NCI-H128 (cell line): ENCODE results near the gene TANK.
"Not testable (repeated sequence)": the region's sequence is repeated elsewhere in the genome, so short reads cannot be mapped to it uniquely, and the experiment has no call there.

Experiments used
- DNase-seq: peaks from one replicate; lab custom pipeline; 2025; ENCODE audit not compliant: unreplicated experiment; lab: John Stamatoyannopoulos, UW

TANK gene

DNA sequence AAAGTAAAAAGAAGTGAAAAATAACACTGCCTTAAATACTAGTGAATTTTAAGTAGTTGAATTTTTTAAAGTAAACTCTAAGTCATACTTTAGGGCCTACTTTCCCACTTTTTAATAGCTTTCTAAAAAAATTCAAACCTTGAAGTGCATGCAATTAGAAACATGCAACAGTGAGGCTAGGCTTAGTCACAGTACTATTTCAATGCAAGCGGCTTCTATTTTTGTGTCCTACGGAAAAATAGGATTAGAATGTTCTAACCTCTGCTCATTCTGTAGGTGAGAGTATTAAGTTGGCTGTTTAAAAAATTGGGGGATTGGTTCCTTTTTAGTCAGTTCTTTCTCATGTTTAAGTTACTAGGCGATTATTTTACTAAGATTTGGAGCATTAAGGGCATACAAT lies 108.9 kb downstream of the TANK start:
- no peak for DNase-seq

GRCh38 chr2:161273038-161273760 lies 113.0 kb downstream of the TANK start:
- peak; percentile 8 for DNase-seq

- not testable (repeated sequence) for DNase-seq
These were observed 118.5 kb downstream of the TANK start for GRCh38 chr2:161278564-161279229.

GRCh38 chr2:161279230-161279815 lies 119.1 kb downstream of the TANK start:
- not testable (repeated sequence) for DNase-seq

DNA sequence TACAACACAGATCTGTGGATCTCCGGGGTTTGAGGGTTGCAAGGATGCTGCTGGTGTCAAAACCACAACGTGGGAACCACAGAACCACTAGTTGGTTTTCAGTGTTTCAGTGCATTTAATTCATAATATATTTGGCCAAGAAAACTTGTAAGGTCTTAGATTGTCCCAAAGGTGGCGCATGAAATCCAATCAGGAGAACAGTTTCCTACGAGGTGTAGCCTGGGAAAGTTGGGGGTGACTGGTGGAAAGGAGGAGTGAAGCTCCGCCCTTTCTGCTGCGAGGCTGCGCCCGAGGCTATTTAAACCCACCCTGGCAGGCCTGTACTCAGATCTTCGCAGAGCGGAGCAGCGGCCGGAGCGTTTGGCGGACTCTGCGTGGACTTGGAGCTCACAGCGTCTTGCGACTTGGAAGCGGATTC lies 120.7 kb downstream of the TANK start:
- DNase-seq, result not testable (repeated sequence)

DNA sequence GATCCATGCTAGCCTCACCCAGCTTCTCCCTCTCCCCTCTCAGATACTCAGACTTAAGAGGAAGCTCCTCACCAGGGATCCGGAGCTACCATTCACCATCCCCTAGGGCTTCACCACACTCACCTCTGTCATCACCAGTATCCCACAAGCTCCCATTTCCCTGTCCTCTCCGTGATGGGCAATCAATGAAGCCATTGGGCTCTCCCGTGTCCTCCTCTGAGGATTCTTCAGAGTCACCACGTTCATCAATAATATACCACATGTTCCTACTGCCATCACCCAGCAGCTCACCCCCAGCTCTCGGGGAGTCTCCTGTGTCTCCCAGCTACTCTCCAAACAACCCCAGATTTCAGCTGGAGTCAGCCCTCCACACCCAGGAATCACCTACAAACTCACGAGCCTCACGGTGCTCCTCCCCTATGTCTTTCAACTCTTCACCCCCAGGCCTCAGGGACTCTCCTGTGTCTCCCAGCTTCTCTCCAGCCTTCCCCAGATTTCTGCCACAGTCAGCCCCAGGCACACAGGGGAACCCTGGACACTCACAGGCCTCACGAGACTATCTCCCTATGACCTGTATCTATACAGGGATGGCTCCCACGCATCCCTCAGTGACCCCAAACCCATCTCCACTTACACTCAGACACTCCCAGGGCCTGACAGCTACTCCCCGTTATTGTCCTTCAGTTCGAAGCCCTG lies 121.5 kb downstream of the TANK start:
- not testable (repeated sequence) for DNase-seq

GRCh38 chr2:161282311-161282644 lies 122.0 kb downstream of the TANK start:
- DNase-seq, result not testable (repeated sequence)

- no peak for DNase-seq
These were observed 123.7 kb downstream of the TANK start for GRCh38 chr2:161283926-161284325.
